Heart left ventricle (tissue), 16 donors: ENCODE measurements around the gene GABBR1. TPM values are rescaled to one million over a fixed set of nuclear protein-coding genes. Genes with fewer than 3 reads are reported as not detected.
"Not testable (repeated sequence)": the region's sequence is repeated elsewhere in the genome, so short reads cannot be mapped to it uniquely, and the experiment has no call there.

Source experiments
- ATAC-seq, 4 donors: fragments of 200-7000 bp; cut with Tn5 transposase; one replicate each; pipeline ENCODE4 v1.9.1; 2020 to 2022; ENCODE audit warnings: moderate library complexity in 4 of 4, mild to moderate bottlenecking in 3 of 4, moderate number of reproducible peaks in 1 of 4
- DNase-seq, 5 donors: peaks; one replicate each; pipeline ENCODE4 v3.0.0-alpha.2; 2020
- H3K27ac ChIP-seq, 12 donors: fragments of 200-600 bp; sonication (generic) in 4 of 12; one replicate each; pipeline versions ENCODE4 v1.5.0 to v1.8.0; 2016 to 2022; ENCODE audit warnings: mild to moderate bottlenecking in 2 of 12
- H3K27me3 ChIP-seq, 9 donors: fragments of 200-600 bp; sonication (generic) in 2 of 9; one replicate each; pipeline versions ENCODE4 v1.5.1 to v1.8.0; 2016 to 2022; ENCODE audit warnings: mild to moderate bottlenecking in 3 of 9
- H3K36me3 ChIP-seq, 9 donors: fragments of 200-600 bp; sonication (generic) in 2 of 9; one replicate each; pipeline versions ENCODE4 v1.5.0 to v1.8.0; 2018 to 2022; ENCODE audit warnings: mild to moderate bottlenecking in 2 of 9
- H3K4me1 ChIP-seq, 12 donors: fragments of 200-600 bp; sonication (generic) in 4 of 12; one replicate each; pipeline versions ENCODE4 v1.5.0 to v1.8.0; 2016 to 2022; ENCODE audit warnings: mild to moderate bottlenecking in 3 of 12
- H3K4me3 ChIP-seq, 12 donors: fragments of 200-600 bp; sonication (generic) in 4 of 12; one replicate each; pipeline versions ENCODE4 v1.5.0 to v1.8.0; 2017 to 2022; ENCODE audit warnings: mild to moderate bottlenecking in 9 of 12, moderate library complexity in 4 of 12
- H3K9me3 ChIP-seq, 12 donors: fragments of 200-600 bp; sonication (generic) in 4 of 12; one replicate each; pipeline versions ENCODE4 v1.5.0 to v1.8.0; 2016 to 2022; ENCODE audit warnings: mild to moderate bottlenecking in 1 of 12
- POLR2A ChIP-seq, 2 donors: fragments of 450-650 bp; IDR thresholded peaks; one replicate each; pipeline ENCODE4 v1.6.1; 2017; ENCODE audit warnings: antibody characterized with exemption in 2 of 2, mild to moderate bottlenecking in 2 of 2, moderate library complexity in 2 of 2
- WGBS, 4 donors: extraction: QIAGEN DNeasy Blood & Tissue Kit in 2 of 4; methylation state at CpG; one replicate each; pipeline versions ENCODE4 v1.1.5 to v1.1.7; 2013 to 2018; 5-methylcytosine and 5-hydroxymethylcytosine counted together
- intact Hi-C, 10 donors: fragments of 100-400 bp; cut with DNase I; formaldehyde crosslinking; loops; one replicate each; pipeline versions ENCODE4 v1.11.1 to v1.14.2; 2022
- polyA plus RNA-seq, 2 donors: library from polyadenylated mRNA; stranded (reverse); fragments of 200-250 nt; gene quantifications; one replicate each; pipeline ENCODE4 v1.2.3, GENCODE V29; 2013
- total RNA-seq, 9 donors: library from RNA; depleted of rRNA in 2 of 9; stranded (reverse); fragments of >200 nt in 2 of 9; fragmentation: NEBNext Ultra II Directional in 3 of 9; extraction: Animal tissue kit (Norgen Biotek cat#: 25700) in 3 of 9; gene quantifications; one replicate each; pipeline versions ENCODE4 v1.1.0 to v1.2.4, GENCODE V29; 2016 to 2023
- TF ChIP-seq, protein P1 (sequence below), 12 donors: fragments of 200-600 bp; sonication (generic) in 4 of 12; IDR thresholded peaks; one replicate each; pipeline versions ENCODE4 v1.5.0 to v1.8.0; 2018 to 2022; ENCODE audit warnings: antibody characterized with exemption in 12 of 12, mild to moderate bottlenecking in 5 of 12
- donor health status: ischemic (EF 13 %, LVEDD 7.1; RV severe dilation, severe dysfunction).
- donor health status: healthy with polysubstance abuse.
- donor health status: DM: no; HTN: yes; CAD: no.
- donor health status: DM: no; HTN: no; CAD: no.
- donor health status: ischemic (EF 25% LVEDD 6.9; RV normal size, moderate dysfunction).
- donor health status: ischemic (EF 25% LVEDD 5.7; RV mildly dilated, moderate dysfunction).
- donor health status: healthy.
- donor health status: DM: yes; HTN: yes; CAD: no.
- donor health status: ischemic (EF 35%, LVEDD 5.7; RV mildly dilated, moderate dysfunction).
- donor health status: nonischemic (EF 11% LVEDD 7.7; RV severe dilation, severe dysfunction).
- donor health status: DM: yes; HTN: yes; CAD: no.
- donor health status: PGD.
- donor health status: ischemic (EF 29% LVEDD 5.4; RV normal size, mild dysfunction).
- donor health status: nonischemic (EF 23%, LVEDD 6.1; RV moderate dilation, normal function).

Gene GABBR1
- total and polyA plus RNA-seq, 11 donors = 11.6 to 30.8 (median 18.1) TPM

DNA sequence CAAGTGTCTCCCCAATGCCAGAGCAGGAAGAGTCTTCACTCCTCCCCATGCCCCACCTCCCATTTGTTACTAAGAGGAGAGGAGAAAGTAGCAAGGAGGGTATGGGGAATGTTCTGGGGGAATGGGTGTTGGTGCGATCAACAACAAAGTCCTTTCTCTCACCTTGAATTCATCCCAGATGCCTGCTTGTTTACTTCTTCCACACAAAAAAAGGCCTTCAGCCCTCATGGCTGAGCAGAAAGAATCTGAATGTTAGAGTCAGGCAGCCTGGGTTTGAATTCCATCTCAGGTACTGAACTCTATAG lies 33.8 kb upstream of the GABBR1 start:
- Histone ChIP-seq H3K36me3 (no peaks in the 10 kb centered on the region), H3K9me3 (no peaks in the 10 kb centered on the region), H3K4me1 (peaks cover 0 to 8% (median 0%) of the 10 kb centered on the region in 12 donors), H3K27me3 (peaks cover 0 to 43% (median 0%) of the 10 kb centered on the region in 9 donors), H3K4me3 (no peak overlapping the region), H3K27ac (no peak overlapping the region)
- DNase-seq (no peak), ATAC-seq (no peak)
- 77 to 88% (median 80%) methylated on average over 1 of the region's 1 CpG for WGBS, 4 donors
- intact Hi-C loops = no loop called here
- TF ChIP-seq, protein P1, sequence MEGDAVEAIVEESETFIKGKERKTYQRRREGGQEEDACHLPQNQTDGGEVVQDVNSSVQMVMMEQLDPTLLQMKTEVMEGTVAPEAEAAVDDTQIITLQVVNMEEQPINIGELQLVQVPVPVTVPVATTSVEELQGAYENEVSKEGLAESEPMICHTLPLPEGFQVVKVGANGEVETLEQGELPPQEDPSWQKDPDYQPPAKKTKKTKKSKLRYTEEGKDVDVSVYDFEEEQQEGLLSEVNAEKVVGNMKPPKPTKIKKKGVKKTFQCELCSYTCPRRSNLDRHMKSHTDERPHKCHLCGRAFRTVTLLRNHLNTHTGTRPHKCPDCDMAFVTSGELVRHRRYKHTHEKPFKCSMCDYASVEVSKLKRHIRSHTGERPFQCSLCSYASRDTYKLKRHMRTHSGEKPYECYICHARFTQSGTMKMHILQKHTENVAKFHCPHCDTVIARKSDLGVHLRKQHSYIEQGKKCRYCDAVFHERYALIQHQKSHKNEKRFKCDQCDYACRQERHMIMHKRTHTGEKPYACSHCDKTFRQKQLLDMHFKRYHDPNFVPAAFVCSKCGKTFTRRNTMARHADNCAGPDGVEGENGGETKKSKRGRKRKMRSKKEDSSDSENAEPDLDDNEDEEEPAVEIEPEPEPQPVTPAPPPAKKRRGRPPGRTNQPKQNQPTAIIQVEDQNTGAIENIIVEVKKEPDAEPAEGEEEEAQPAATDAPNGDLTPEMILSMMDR (IDR thresholded peaks at IDR 0.05) = no peak
- TF ChIP-seq POLR2A (IDR thresholded peaks at IDR 0.05) = no peak

DNA sequence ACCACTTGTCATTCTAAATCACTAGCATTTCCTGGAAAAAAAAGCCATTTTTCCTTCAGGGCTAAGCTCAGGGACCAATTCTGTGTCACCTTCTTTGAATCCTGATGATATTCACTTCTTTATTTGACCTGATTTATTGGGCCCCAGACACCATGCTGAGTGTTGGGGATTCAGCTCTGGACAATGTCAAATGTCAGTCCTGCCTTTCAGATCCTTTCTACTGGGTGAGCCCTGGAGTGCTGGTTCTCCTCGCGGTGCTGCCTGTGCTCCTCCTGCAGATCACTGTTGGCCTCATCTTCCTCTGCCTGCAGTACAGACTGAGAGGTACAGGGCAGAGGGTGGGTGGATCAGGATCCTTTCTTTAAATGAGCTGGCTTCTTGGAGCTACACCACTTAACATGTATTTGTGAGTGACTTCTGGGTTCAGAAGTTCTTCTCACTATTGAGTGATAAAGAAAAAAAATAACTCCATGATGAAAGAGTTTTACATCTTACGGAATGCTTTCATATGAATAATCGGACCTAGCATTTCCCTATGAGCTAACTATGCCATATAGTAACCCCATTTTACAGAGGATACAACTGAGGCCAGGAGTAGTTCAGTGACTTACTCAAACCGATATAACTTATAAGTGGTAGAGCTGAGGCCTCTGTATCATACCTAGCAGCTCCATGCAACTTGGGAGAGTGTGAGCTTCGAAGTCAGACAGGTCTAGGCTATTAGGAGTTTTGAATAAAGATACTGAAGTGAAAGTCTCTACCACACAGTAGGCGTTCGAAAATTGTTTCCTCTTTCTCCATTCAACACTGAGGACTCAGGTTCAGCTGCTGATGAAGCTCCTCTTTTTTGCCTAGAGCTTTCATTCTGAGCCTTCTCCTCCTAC lies 33.2 kb upstream of the GABBR1 start:
- H3K27ac ChIP-seq = peak overlapping the region in 2 of 12 donors; percentile 14 to 41
- DNase-seq = peak in 2 of 5 donors; percentile 26 to 36
- ATAC-seq = peak; percentile 47 to 88 (median 80)
- peaks cover 0 to 8% (median 0%) of the 10 kb centered on the region in 12 donors for H3K4me1 ChIP-seq
- 64 to 69% (median 65%) methylated on average over 8 of the region's 8 CpGs for WGBS, 4 donors
- TF ChIP-seq, protein P1 (IDR thresholded peaks at IDR 0.05) = peak in 1 of 12 donors; percentile 5
- no peak for TF ChIP-seq POLR2A (IDR thresholded peaks at IDR 0.05)
- no peaks in the 10 kb centered on the region for H3K9me3 ChIP-seq
- peaks cover 0 to 43% (median 0%) of the 10 kb centered on the region in 9 donors for H3K27me3 ChIP-seq
- no peaks in the 10 kb centered on the region for H3K36me3 ChIP-seq
- no peak overlapping the region for H3K4me3 ChIP-seq
- intact Hi-C loops = no loop called here

DNA sequence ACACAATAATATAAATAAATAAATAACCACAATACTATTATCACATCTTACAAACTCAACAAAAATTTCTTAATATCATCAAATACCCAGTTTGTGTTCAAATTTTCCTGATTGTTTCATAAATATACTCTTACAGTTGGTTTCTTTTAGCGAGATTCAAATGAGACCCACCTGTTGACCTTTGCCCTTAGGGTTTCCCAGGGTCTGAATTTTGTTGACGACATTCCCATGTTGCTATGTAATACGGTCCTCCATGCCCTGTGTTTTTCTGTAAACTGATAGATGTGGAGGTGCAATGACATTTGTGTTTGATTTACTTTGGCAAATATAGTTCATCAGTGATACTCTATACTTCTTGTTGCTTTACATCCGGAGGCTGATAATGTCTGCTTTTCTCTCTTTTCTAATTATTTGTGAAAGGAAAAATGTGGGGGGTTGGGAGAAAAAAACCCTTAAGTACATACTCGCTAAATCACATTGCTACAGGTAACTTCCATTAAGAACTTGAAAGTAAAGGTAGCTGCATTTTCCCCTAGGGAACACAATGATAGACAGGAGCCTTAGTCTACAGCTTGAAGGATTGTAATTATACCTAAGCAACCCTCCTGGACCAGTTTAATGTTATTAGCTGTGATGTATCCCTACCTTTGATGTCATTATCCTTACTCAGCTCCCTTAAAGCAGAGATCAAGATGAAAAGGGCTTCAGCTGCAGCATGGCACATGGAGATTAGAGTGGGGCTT lies 30.5 kb upstream of the GABBR1 start:
- no peak for TF ChIP-seq POLR2A (IDR thresholded peaks at IDR 0.05)
- TF ChIP-seq, protein P1 (IDR thresholded peaks at IDR 0.05) = no peak
- H3K36me3 ChIP-seq = no peaks in the 10 kb centered on the region
- no peak for ATAC-seq
- H3K9me3 ChIP-seq = no peaks in the 10 kb centered on the region
- 73 to 79% (median 76%) methylated on average over 5 of the region's 5 CpGs for WGBS, 4 donors
- no peak overlapping the region for H3K4me3 ChIP-seq
- peaks cover 0 to 8% (median 0%) of the 10 kb centered on the region in 12 donors for H3K4me1 ChIP-seq
- no peak overlapping the region for H3K27ac ChIP-seq
- peaks cover 0 to 27% (median 0%) of the 10 kb centered on the region in 9 donors for H3K27me3 ChIP-seq
- DNase-seq = no peak
- intact Hi-C loops = no loop called here

DNA sequence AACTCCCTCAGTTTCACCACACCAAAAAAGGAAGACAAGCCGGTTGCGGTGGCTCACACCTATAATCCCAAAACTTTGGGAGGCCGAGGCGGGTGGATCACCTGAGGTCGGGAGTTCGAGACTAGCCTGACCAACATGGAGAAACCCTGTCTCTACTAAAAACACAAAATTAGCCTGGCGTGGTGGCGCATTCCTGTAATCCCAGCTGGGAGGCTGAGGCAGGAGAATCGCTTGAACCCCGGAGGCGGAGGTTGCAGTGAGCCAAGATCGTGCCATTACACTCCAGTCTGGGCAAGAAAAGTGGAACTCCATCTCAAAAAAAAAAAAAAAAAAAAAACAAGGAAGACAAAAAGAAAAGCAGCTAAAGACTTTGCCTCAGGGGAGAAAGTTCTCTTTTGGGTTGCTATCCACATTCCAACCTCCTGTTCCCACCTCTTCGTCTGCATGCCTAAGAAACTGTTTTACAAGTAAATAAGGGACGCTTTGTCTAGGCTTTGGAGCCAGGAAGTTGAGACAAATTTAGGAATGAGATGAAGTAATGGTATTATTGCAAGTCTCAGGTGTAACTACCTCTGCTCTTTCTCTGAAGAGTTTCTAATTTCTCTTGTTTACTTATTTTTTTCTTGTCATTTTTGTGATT lies 28.6 kb upstream of the GABBR1 start:
- intact Hi-C loops, ATAC-seq, H3K4me3 ChIP-seq, H3K27ac ChIP-seq, H3K36me3 ChIP-seq, DNase-seq, H3K9me3 ChIP-seq: not testable (repeated sequence)
- WGBS, 4 donors = 55 to 67% (median 64%) methylated on average over 14 of the region's 14 CpGs
- Histone ChIP-seq H3K4me1 (peaks cover 0 to 12% (median under 1%) of the 10 kb centered on the region in 12 donors), H3K27me3 (peaks cover 0 to 27% (median 0%) of the 10 kb centered on the region in 9 donors)
